IMR-90 (cell line): ENCODE data around the gene TFB2M. TPM values are rescaled to one million over a fixed set of nuclear protein-coding genes. Genes with fewer than 3 reads are reported as not detected.

Experiments
- ATAC-seq: fragments of 200-7000 bp; cut with Tn5 transposase; 2 replicates; pipeline ENCODE4 v1.9.1; 2020; ENCODE audit warnings: low read depth, mild to moderate bottlenecking, moderate library complexity
- BruUV-seq: library from RNA; stranded (reverse); fragments of 400-500 nt; replicated peaks from 2 replicates; lab custom pipeline; 2021; lab: Mats Ljungman, UMichigan
- CTCF ChIA-PET: fragments of 300-600 bp; formaldehyde crosslinking; extraction: SDS; loops from one replicate; lab custom pipeline; 2021; ENCODE audit warnings: antibody characterized with exemption; lab: Yijun Ruan, JAX
- POLR2A ChIA-PET: fragments of 300-600 bp; sonication (Branson Sonifier 250); formaldehyde crosslinking; loops from one replicate; lab custom pipeline; 2022; ENCODE audit warnings: antibody characterized with exemption; ENCODE audit not compliant: unreplicated experiment; lab: Charles Lee
- DNase-seq: peaks from one replicate; pipeline ENCODE4 v3.0.0; 2013
- H2AFZ ChIP-seq: replicated peaks from 2 replicates; pipeline ENCODE3; 2013; ENCODE audit warnings: low read length, mild to moderate bottlenecking; ENCODE audit not compliant: poor library complexity
- H2AK5ac ChIP-seq: 2 replicates; pipeline ENCODE4 v1.6.1; 2013; ENCODE audit warnings: low read depth, low read length, inconsistent platforms
- H2AK9ac ChIP-seq: replicated peaks from 2 replicates; pipeline ENCODE3; 2013; ENCODE audit warnings: mild to moderate bottlenecking, low read depth, low read length, moderate library complexity; ENCODE audit not compliant: poor library complexity
- H2BK120ac ChIP-seq: 2 replicates; pipeline ENCODE4 v1.6.1; 2013; ENCODE audit warnings: low read depth, low read length, inconsistent platforms
- H2BK15ac ChIP-seq: 3 replicates; pipeline ENCODE4 v1.6.1; 2013; ENCODE audit warnings: low read depth, low read length, inconsistent platforms
- H2BK20ac ChIP-seq: 2 replicates; pipeline ENCODE4 v1.6.1; 2013; ENCODE audit warnings: low read depth, mild to moderate bottlenecking, inconsistent platforms, low read length, moderate library complexity
- H2BK5ac ChIP-seq: 2 replicates; pipeline ENCODE4 v1.6.1; 2013; ENCODE audit warnings: mild to moderate bottlenecking, low read depth, low read length, inconsistent platforms; ENCODE audit not compliant: poor library complexity, severe bottlenecking
- H3K14ac ChIP-seq: replicated peaks from 2 replicates; pipeline ENCODE4 v1.6.1; 2013; ENCODE audit warnings: low read depth, low read length, inconsistent platforms
- H3K18ac ChIP-seq: 2 replicates; pipeline ENCODE4 v1.6.1; 2013; ENCODE audit warnings: low read depth, low read length, control low read depth
- H3K23ac ChIP-seq: 2 replicates; pipeline ENCODE4 v1.6.1; 2013; ENCODE audit warnings: low read depth, low read length, inconsistent platforms
- H3K27ac ChIP-seq: 2 replicates; pipeline ENCODE4 v1.5.1; 2013; ENCODE audit warnings: mild to moderate bottlenecking, control low read depth, low read length; ENCODE audit not compliant: insufficient read depth
- H3K27me3 ChIP-seq: 2 replicates; pipeline ENCODE4 v1.6.1; 2013; ENCODE audit warnings: low read length; ENCODE audit not compliant: control insufficient read depth, insufficient read depth
- H3K36me3 ChIP-seq: 2 replicates; pipeline ENCODE4 v1.6.1; 2013; ENCODE audit warnings: low read length, mixed read lengths; ENCODE audit not compliant: control insufficient read depth, insufficient read depth
- H3K4ac ChIP-seq: 2 replicates; pipeline ENCODE4 v1.6.1; 2013; ENCODE audit warnings: low read depth, low read length, inconsistent platforms
- H3K4me1 ChIP-seq: 2 replicates; pipeline ENCODE4 v1.6.1; 2013; ENCODE audit warnings: low read length, mixed read lengths; ENCODE audit not compliant: control insufficient read depth, insufficient read depth
- H3K4me2 ChIP-seq: 2 replicates; pipeline ENCODE4 v1.6.1; 2013; ENCODE audit warnings: low read depth, mild to moderate bottlenecking, control low read depth, low read length, moderate library complexity
- H3K4me3 ChIP-seq: 2 replicates; pipeline ENCODE4 v1.5.1; 2013; ENCODE audit warnings: low read depth, mild to moderate bottlenecking, control low read depth, low read length, moderate library complexity; ENCODE audit not compliant: insufficient read depth
- H3K56ac ChIP-seq: 2 replicates; pipeline ENCODE4 v1.6.1; 2013; ENCODE audit warnings: low read length, inconsistent platforms; ENCODE audit not compliant: insufficient read depth; ENCODE audit errors: extremely low read depth
- H3K79me1 ChIP-seq, 2 experiments: 2 replicates each; pipeline ENCODE4 v1.6.1; 2013; ENCODE audit warnings: low read length in 2 of 2, inconsistent platforms in 1 of 2, low read depth in 1 of 2
- H3K9ac ChIP-seq: 2 replicates; pipeline ENCODE4 v1.6.1; 2013; ENCODE audit warnings: low read depth, low read length, control low read depth
- H3K9me1 ChIP-seq: 2 replicates; pipeline ENCODE4 v1.6.1; 2013; ENCODE audit warnings: low read length, inconsistent platforms; ENCODE audit not compliant: insufficient read depth
- H3K9me3 ChIP-seq: 2 replicates; pipeline ENCODE4 v1.6.1; 2013; ENCODE audit warnings: low read length; ENCODE audit not compliant: control insufficient read depth, insufficient read depth
- H4K20me1 ChIP-seq: 2 replicates; pipeline ENCODE4 v1.6.1; 2013; ENCODE audit warnings: low read length, inconsistent platforms; ENCODE audit not compliant: insufficient read depth
- H4K5ac ChIP-seq: 2 replicates; pipeline ENCODE4 v1.6.1; 2013; ENCODE audit warnings: mild to moderate bottlenecking, low read depth, low read length, control low read depth
- H4K8ac ChIP-seq, 2 experiments: 2 replicates each; pipeline ENCODE4 v1.6.1; 2013; ENCODE audit warnings: low read depth in 2 of 2, low read length in 2 of 2, control low read depth in 1 of 2, inconsistent platforms in 1 of 2
- H4K91ac ChIP-seq: 2 replicates; pipeline ENCODE4 v1.6.1; 2013; ENCODE audit warnings: low read depth, low read length, inconsistent platforms; ENCODE audit not compliant: insufficient read depth
- BHLHE40 ChIP-seq: fragments of 150-350 bp; IDR thresholded peaks from 2 replicates; pipeline ENCODE4 v1.6.1; 2016; ENCODE audit warnings: mild to moderate bottlenecking, low read depth, low read length
- CHD1 ChIP-seq: IDR thresholded peaks from 2 replicates; pipeline ENCODE4 v1.6.1; 2012; ENCODE audit warnings: low read depth, low read length, improper control_type of control experiment
- FOS ChIP-seq: fragments of 150-350 bp; IDR thresholded peaks from 2 replicates; pipeline ENCODE4 v1.6.1; 2016; ENCODE audit warnings: low read depth, low read length
- MAZ ChIP-seq: IDR thresholded peaks from 2 replicates; pipeline ENCODE4 v1.6.1; 2012; ENCODE audit warnings: low read depth, mild to moderate bottlenecking, low read length, improper control_type of control experiment, moderate library complexity, borderline replicate concordance
- MXI1 ChIP-seq: IDR thresholded peaks from 2 replicates; pipeline ENCODE4 v1.6.1; 2012; ENCODE audit warnings: low read depth, mild to moderate bottlenecking, low read length, moderate library complexity, borderline replicate concordance
- NFE2L2 ChIP-seq: fragments of 150-350 bp; IDR thresholded peaks from 2 replicates; pipeline ENCODE4 v1.6.1; 2016; ENCODE audit warnings: low read depth, mild to moderate bottlenecking, low read length
- POLR2A ChIP-seq: IDR thresholded peaks from 2 replicates; pipeline ENCODE4 v1.6.1; 2012; ENCODE audit warnings: mild to moderate bottlenecking, low read depth, low read length
- RAD21 ChIP-seq: IDR thresholded peaks from 2 replicates; pipeline ENCODE4 v1.6.1; 2012; ENCODE audit warnings: low read length, improper control_type of control experiment
- RCOR1 ChIP-seq: IDR thresholded peaks from 2 replicates; pipeline ENCODE4 v1.6.1; 2012; ENCODE audit warnings: mild to moderate bottlenecking, low read length, improper control_type of control experiment; ENCODE audit not compliant: insufficient replicate concordance
- RFX5 ChIP-seq: IDR thresholded peaks from 2 replicates; pipeline ENCODE4 v1.8.0; 2012; ENCODE audit warnings: low read depth, mild to moderate bottlenecking, low read length, moderate library complexity
- SMC3 ChIP-seq: fragments of 150-350 bp; IDR thresholded peaks from 2 replicates; pipeline ENCODE4 v1.6.1; 2016; ENCODE audit warnings: low read depth, mild to moderate bottlenecking, antibody characterized with exemption, low read length, moderate library complexity
- USF2 ChIP-seq: fragments of 150-350 bp; IDR thresholded peaks from 2 replicates; pipeline ENCODE4 v1.6.1; 2017; ENCODE audit warnings: mild to moderate bottlenecking, antibody characterized with exemption, low read length, low read depth
- WGBS, 2 experiments: methylation state at CpG; one replicate each; pipeline versions ENCODE4 v1.1.5 to v1.1.7; 2013; ENCODE audit warnings: missing lambda C conversion rate in 2 of 2; ENCODE audit not compliant: insufficient read length in 1 of 2; ENCODE audit errors: extremely low coverage in 2 of 2; 5-methylcytosine and 5-hydroxymethylcytosine counted together
- dilution Hi-C: fragments of 300-500 bp; cut with HindIII; formaldehyde crosslinking; loops from one replicate; pipeline ENCODE4 v1.14.3; 2018; ENCODE audit warnings: low sequenced_read_pairs; ENCODE audit not compliant: unreplicated experiment
- in situ Hi-C: fragments of 300-500 bp; cut with MboI; formaldehyde crosslinking; loops from 3 replicates; pipeline ENCODE4 v1.14.3; 2019; ENCODE audit warnings: low sequenced_read_pairs, inconsistent platforms, mixed read lengths
- intact Hi-C: fragments of 100-400 bp; cut with micrococcal nuclease; formaldehyde crosslinking; loops from 2 replicates; pipeline ENCODE4 v1.10.0; 2022
- polyA plus RNA-seq, 3 experiments: library from polyadenylated mRNA; depleted of rRNA; stranded (reverse); fragments of >200 nt; gene quantifications; 2 replicates each; pipeline ENCODE4 v1.2.3, GENCODE V29; 2012; ENCODE audit warnings: low replicate concordance in 1 of 3
- total RNA-seq: library from RNA; depleted of rRNA; stranded (reverse); fragments of >200 nt; gene quantifications from 2 replicates; pipeline ENCODE4 v1.2.3, GENCODE V29; 2012
- TF ChIP-seq, protein P1 (sequence below): fragments of 150-350 bp; IDR thresholded peaks from 2 replicates; pipeline ENCODE4 v1.6.1; 2016; ENCODE audit warnings: low read depth, mild to moderate bottlenecking, low read length, moderate library complexity, borderline replicate concordance

The TFB2M gene
- total and polyA plus RNA-seq, 2 of the 4 experiments (the other 2 are of a cell fraction): 13.3 to 15.7 TPM

- DNase-seq: no peak
- H2AFZ ChIP-seq: no peak overlapping the region
- intact Hi-C loops: no loop called here
- H3K36me3 ChIP-seq: 0 out of 2 replicates have a peak, but pooled peaks cover 4% of the 10 kb centered on the region
- peaks cover 16% of the 10 kb centered on the region for H3K4me1 ChIP-seq
- H3K14ac ChIP-seq: no peak overlapping the region
- H3K79me1 ChIP-seq: peaks cover 22 to 69% of the 10 kb centered on the region in 2 experiments
- TF ChIP-seq SMC3 (no peak), RCOR1 (no peak), POLR2A (no peak), MAZ (no peak), RAD21 (no peak), BHLHE40 (no peak), MXI1 (no peak), FOS (no peak), NFE2L2 (no peak), CHD1 (no peak), RFX5 (no peak), USF2 (no peak)
- TF ChIP-seq, protein P1, sequence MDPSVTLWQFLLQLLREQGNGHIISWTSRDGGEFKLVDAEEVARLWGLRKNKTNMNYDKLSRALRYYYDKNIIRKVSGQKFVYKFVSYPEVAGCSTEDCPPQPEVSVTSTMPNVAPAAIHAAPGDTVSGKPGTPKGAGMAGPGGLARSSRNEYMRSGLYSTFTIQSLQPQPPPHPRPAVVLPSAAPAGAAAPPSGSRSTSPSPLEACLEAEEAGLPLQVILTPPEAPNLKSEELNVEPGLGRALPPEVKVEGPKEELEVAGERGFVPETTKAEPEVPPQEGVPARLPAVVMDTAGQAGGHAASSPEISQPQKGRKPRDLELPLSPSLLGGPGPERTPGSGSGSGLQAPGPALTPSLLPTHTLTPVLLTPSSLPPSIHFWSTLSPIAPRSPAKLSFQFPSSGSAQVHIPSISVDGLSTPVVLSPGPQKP: no peak
- H4K5ac ChIP-seq: peak overlapping the region; percentile 78; the same call in 1 of the 2 replicates
- H3K4ac ChIP-seq: no peak overlapping the region; the same call in 1 of the 2 replicates
- H2BK15ac ChIP-seq: no peak overlapping the region
- in situ Hi-C loops: no loop called here
- H3K9me1 ChIP-seq: peaks cover 11% of the 10 kb centered on the region; the same call in 1 of the 2 replicates
- H4K20me1 ChIP-seq: no peaks in the 10 kb centered on the region; the same call in 1 of the 2 replicates
- H2AK5ac ChIP-seq: peak overlapping the region; percentile 2; the same call in 1 of the 2 replicates
- H2AK9ac ChIP-seq: no peak overlapping the region
- 0 out of 2 replicates have a peak overlapping the region, but pooled peaks have one; percentile 61 for H3K18ac ChIP-seq
- H3K9ac ChIP-seq: no peak overlapping the region
- H4K8ac ChIP-seq: no peak overlapping the region
- no CpG with 5 or more reads among the region's 2 CpGs for WGBS, 2 experiments
- no peak overlapping the region for H2BK5ac ChIP-seq
- peak overlapping the region; percentile 58; the same call in 1 of the 2 replicates for H3K23ac ChIP-seq
- no peak overlapping the region for H3K27ac ChIP-seq
- CTCF ChIA-PET: interaction anchor here (1.1 kb wide), 1 partner anchor 16 kb away, joined by 3 read pairs; no protein-coding TSS in a partner anchor
- no peak overlapping the region for H3K56ac ChIP-seq
- no peak for ATAC-seq
- BruUV-seq: no TSS peak
- 0 out of 2 replicates have a peak overlapping the region, but pooled peaks have one; percentile 9 for H2BK120ac ChIP-seq
- no peaks in the 10 kb centered on the region for H3K9me3 ChIP-seq
- H4K91ac ChIP-seq: no peak overlapping the region
- H2BK20ac ChIP-seq: no peak overlapping the region
- H3K4me3 ChIP-seq: no peak overlapping the region
- peak overlapping the region; percentile 22 for H3K4me2 ChIP-seq
- POLR2A ChIA-PET: no interaction called here
- dilution Hi-C loops: no loop called here
- H3K27me3 ChIP-seq: no peaks in the 10 kb centered on the region
Measured at GRCh38 chr1:246583056-246583440, 17.0 kb upstream of the TFB2M start.
